ENCODE measurements around the gene ORAI2. TPM values are rescaled to one million over a fixed set of nuclear protein-coding genes. Genes with fewer than 3 reads are reported as not detected.

The ORAI2 gene
- total RNA-seq, result 48.5 and 51.3 TPM in 2 replicates
- long read RNA-seq, partial matches to known transcripts, result 0 of 7 reads
- long read RNA-seq, other reads (novel, unspliced or antisense), result 5 of 7 reads

DNA sequence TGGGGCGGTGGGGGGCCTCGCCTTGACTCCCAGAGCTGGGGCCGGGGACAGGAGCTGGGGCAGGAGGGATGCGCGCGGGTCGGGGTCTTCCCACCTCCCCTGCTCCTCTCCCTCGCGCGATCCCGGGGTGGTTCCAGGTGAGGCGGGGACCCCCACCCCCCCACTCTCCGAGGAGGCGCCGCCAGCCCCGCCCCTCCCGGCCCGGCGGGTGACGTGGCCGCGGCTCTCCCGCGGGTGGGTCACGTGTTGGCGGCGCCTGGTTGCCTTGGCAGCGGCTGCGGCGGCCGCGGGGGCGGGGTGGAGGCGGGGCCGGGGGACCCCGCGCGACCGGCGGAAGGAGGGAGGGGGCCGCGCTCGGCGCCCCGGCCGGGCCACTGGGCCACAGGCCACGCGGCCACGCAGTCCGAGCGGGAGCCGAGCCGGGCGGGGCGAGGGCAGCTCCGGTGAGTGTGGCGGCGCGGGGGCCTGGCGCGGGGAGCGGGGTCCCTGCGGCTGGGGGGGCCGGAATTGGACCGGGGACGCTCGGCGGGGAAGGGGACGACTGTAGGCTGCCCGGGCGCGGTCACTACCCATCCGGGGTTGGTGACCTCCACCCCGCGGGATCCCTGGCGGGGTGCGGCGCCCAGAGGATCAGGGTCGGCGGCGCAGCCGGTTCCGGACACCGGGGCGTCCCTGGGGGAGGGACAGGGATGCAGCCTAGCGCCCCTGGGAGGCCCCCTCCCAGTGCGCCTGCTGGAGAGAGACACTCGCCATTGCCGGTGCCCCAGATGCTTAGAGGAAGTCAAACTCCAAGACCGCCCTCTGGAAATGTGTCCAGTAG is at the start of gene ORAI2:
ORAI2 (plus strand) TSS at position 357 of the 820 bp plus-strand sequence. CDS start 5,382 bp downstream, outside the sequence.
- Mint-ChIP-seq H3K36me3 (ENCODE audit: low read depth) (no peaks in the 10 kb centered on the region), H3K9me3 (no peaks in the 10 kb centered on the region), H3K27ac (ENCODE audit: unreplicated experiment) (peak within 1 kb of the TSS; percentile 93), H3K4me1 (peaks cover 23% of the 10 kb centered on the region), H3K27me3 (ENCODE audit: low read depth) (peaks cover 3% of the 10 kb centered on the region), H3K4me3 (peak within 1 kb of the TSS; percentile 88)
- TF ChIP-seq, protein P1, sequence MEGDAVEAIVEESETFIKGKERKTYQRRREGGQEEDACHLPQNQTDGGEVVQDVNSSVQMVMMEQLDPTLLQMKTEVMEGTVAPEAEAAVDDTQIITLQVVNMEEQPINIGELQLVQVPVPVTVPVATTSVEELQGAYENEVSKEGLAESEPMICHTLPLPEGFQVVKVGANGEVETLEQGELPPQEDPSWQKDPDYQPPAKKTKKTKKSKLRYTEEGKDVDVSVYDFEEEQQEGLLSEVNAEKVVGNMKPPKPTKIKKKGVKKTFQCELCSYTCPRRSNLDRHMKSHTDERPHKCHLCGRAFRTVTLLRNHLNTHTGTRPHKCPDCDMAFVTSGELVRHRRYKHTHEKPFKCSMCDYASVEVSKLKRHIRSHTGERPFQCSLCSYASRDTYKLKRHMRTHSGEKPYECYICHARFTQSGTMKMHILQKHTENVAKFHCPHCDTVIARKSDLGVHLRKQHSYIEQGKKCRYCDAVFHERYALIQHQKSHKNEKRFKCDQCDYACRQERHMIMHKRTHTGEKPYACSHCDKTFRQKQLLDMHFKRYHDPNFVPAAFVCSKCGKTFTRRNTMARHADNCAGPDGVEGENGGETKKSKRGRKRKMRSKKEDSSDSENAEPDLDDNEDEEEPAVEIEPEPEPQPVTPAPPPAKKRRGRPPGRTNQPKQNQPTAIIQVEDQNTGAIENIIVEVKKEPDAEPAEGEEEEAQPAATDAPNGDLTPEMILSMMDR (conservative IDR thresholded peaks at IDR 0.05), result no peak
- peak; percentile 70 for DNase-seq (ENCODE audit: low read depth, low spot score)

DNA sequence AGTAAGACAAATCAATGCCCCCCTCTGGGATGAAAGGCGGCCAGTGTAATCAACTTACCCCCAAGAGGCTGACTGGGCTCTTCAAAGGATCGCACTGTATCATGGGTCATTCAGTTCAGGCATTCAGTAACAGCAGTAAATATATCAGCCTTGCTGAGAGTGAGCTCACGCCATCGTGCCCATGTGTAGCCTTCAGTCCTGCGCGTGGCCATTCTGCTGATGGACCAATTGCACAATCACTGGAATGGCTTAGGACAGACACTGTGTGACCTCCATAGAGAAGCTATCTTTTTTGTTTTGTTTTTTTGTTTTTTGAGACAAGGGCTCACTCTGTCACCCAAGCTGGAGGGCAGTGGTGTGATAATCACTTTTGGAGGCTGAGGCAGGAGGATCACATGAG is 46.3 kb upstream of the ORAI2 start:
- H3K27me3 Mint-ChIP-seq (ENCODE audit: low read depth), result no peaks in the 10 kb centered on the region
- H3K27ac Mint-ChIP-seq (ENCODE audit: unreplicated experiment), result no peak overlapping the region
- no peaks in the 10 kb centered on the region for H3K4me1 Mint-ChIP-seq
- DNase-seq (ENCODE audit: low read depth, low spot score), result no peak
- no peak overlapping the region for H3K4me3 Mint-ChIP-seq
- peaks cover 5% of the 10 kb centered on the region for H3K36me3 Mint-ChIP-seq (ENCODE audit: low read depth)
- TF ChIP-seq, protein P1 (conservative IDR thresholded peaks at IDR 0.05), result no peak
- no peaks in the 10 kb centered on the region for H3K9me3 Mint-ChIP-seq

DNA sequence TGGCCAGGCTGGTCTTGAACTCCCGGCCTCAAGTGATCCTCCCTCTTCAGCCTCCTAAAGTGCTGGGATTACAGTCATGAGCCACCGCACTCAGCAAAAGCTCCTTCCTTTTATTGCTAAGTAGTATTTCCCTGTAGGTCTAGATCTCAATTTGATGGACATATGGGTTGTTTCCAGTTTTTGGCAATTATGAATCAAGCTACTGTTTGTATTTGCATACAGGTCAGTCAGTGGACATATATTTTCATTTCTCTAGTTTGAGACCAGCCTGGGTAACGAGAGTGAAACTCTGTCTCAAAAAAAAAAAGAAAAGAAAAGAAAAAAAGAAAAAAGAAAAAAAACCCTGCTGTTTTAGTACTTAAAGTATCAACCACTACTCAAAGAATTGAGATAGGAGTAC is 43.6 kb upstream of the ORAI2 start:
- Mint-ChIP-seq H3K4me3 (no peak overlapping the region), H3K9me3 (no peaks in the 10 kb centered on the region), H3K36me3 (ENCODE audit: low read depth) (peaks cover 5% of the 10 kb centered on the region), H3K4me1 (no peaks in the 10 kb centered on the region), H3K27ac (ENCODE audit: unreplicated experiment) (no peak overlapping the region), H3K27me3 (ENCODE audit: low read depth) (no peaks in the 10 kb centered on the region)
- TF ChIP-seq, protein P1 (conservative IDR thresholded peaks at IDR 0.05), result no peak
- no peak for DNase-seq (ENCODE audit: low read depth, low spot score)

DNA sequence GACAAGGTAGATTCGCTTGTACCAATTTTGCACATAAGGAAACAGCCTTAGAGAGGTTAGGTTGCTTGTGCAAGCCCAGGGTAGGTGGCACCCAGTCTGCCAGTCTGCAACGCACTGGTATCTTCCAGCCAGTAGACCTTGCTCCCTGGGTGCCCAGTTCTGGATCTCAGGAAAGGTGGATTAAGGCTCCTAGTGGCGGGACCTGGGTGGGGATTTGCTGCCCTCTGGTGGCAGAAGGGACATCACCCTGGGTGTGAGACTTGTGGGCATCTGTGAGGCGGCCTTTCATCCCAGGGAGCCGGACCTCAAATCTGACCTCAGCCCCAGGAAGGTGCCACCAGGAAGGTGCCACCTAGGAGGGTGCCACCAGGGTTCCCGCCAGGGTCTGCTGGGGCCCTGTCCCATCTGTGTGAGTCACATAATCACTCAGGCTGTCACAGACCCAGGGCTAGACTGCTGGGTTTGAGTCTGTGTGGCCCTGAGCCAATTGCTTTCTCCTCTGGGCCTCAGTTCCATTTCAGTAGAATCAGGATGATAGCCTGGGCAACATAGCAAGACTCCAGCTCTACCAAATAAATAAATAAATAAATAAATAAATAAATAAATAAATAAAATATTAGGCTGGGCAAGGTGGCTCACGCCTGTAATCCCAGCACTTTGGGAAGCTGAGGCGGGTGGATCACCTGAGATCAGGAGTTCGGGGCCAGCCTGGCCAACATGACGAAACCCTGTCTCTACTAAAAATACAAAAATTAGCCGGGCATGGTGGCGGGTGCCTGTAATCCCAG is 42.5 kb upstream of the ORAI2 start:
- H3K27ac Mint-ChIP-seq (ENCODE audit: unreplicated experiment), result no peak overlapping the region
- peak overlapping the region; percentile 47 for H3K4me3 Mint-ChIP-seq
- no peaks in the 10 kb centered on the region for H3K27me3 Mint-ChIP-seq (ENCODE audit: low read depth)
- peak; percentile 85 for DNase-seq (ENCODE audit: low read depth, low spot score)
- H3K4me1 Mint-ChIP-seq, result peaks cover 6% of the 10 kb centered on the region
- TF ChIP-seq, protein P1 (conservative IDR thresholded peaks at IDR 0.05), result peak; percentile 92
- peaks cover 5% of the 10 kb centered on the region for H3K36me3 Mint-ChIP-seq (ENCODE audit: low read depth)
- no peaks in the 10 kb centered on the region for H3K9me3 Mint-ChIP-seq

DNA sequence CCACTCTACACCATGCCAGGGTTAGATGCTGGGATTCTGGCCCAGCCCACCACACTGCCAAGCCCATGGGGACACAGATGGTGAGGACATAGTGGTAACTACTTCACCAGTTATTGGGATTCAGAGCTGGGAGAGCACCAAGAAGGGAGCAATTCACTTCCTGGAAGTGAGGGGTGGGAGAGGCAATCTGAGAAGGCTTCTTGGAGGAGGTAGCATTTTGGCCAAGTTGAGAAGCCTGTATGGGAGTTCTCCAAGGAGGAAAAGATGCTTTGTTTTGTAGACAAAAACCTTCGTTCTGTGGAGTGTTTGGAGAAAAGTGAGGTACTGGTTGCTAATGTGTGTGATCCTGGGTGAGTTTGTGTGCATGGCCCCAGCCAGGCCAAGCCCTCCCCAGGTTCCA is 41.0 kb upstream of the ORAI2 start:
- no peaks in the 10 kb centered on the region for H3K27me3 Mint-ChIP-seq (ENCODE audit: low read depth)
- H3K36me3 Mint-ChIP-seq (ENCODE audit: low read depth), result peaks cover 5% of the 10 kb centered on the region
- DNase-seq (ENCODE audit: low read depth, low spot score), result no peak
- H3K4me3 Mint-ChIP-seq, result peak overlapping the region; percentile 49
- TF ChIP-seq, protein P1 (conservative IDR thresholded peaks at IDR 0.05), result no peak
- no peak overlapping the region for H3K27ac Mint-ChIP-seq (ENCODE audit: unreplicated experiment)
- H3K9me3 Mint-ChIP-seq, result no peaks in the 10 kb centered on the region
- peaks cover 17% of the 10 kb centered on the region for H3K4me1 Mint-ChIP-seq
